IPS DF 6.9 (cell line): ENCODE measurements around the gene DPP7.
A peak's percentile ranks its signal among the peaks of the same experiment; 100 is the strongest.

Experiments used
- DNase-seq: peaks from one replicate; pipeline ENCODE4 v3.0.0-alpha.2; 2013; ENCODE audit warnings: low read depth, low spot score
- H3K27ac ChIP-seq: one replicate; pipeline ENCODE4 v1.5.1; 2013; ENCODE audit warnings: low read length, control low read depth
- H3K27me3 ChIP-seq: 2 replicates; pipeline ENCODE4 v1.6.1; 2013; ENCODE audit warnings: mild to moderate bottlenecking, low read length; ENCODE audit not compliant: control insufficient read depth, insufficient read depth
- H3K36me3 ChIP-seq: 2 replicates; pipeline ENCODE4 v1.6.1; 2013; ENCODE audit warnings: low read length; ENCODE audit not compliant: control insufficient read depth, insufficient read depth
- H3K4me1 ChIP-seq: 2 replicates; pipeline ENCODE4 v1.6.1; 2013; ENCODE audit warnings: low read length; ENCODE audit not compliant: control insufficient read depth, insufficient read depth
- H3K4me3 ChIP-seq: 2 replicates; pipeline ENCODE4 v1.5.1; 2013; ENCODE audit warnings: mild to moderate bottlenecking, low read length
- H3K9me3 ChIP-seq: 2 replicates; pipeline ENCODE4 v1.6.1; 2013; ENCODE audit warnings: low read length, inconsistent platforms; ENCODE audit not compliant: control insufficient read depth, insufficient read depth
- WGBS: extraction: QIAGEN DNeasy Blood & Tissue Kit; methylation state at CpG from one replicate; pipeline ENCODE4 v1.1.7; 2013; ENCODE audit warnings: mixed read lengths, missing lambda C conversion rate; ENCODE audit not compliant: insufficient read length, insufficient coverage; 5-methylcytosine and 5-hydroxymethylcytosine counted together

The DPP7 gene

GRCh38 chr9:137097761-137098462 lies 16.6 kb downstream of the DPP7 start:
- DNase-seq: no peak
- Histone ChIP-seq H3K27ac (no peak overlapping the region), H3K4me3 (no peak overlapping the region), H3K36me3 (peaks cover 34% of the 10 kb centered on the region), H3K4me1 (no peaks in the 10 kb centered on the region), H3K27me3 (no peaks in the 10 kb centered on the region), H3K9me3 (no peaks in the 10 kb centered on the region)
- WGBS: no CpG with 5 or more reads among the region's 20 CpGs

- H3K27me3 ChIP-seq: no peaks in the 10 kb centered on the region
- H3K9me3 ChIP-seq: no peaks in the 10 kb centered on the region
- peaks cover 24% of the 10 kb centered on the region for H3K36me3 ChIP-seq
- H3K4me1 ChIP-seq: no peaks in the 10 kb centered on the region
- H3K27ac ChIP-seq: no peak overlapping the region
- no peak for DNase-seq
- no CpG with 5 or more reads among the region's 31 CpGs for WGBS
- H3K4me3 ChIP-seq: no peak overlapping the region
These were observed 17.6 kb downstream of the DPP7 start for GRCh38 chr9:137096785-137097546.

- WGBS: no CpG with 5 or more reads among the region's 30 CpGs
- Histone ChIP-seq H3K27ac (no peak overlapping the region), H3K36me3 (peaks cover 16% of the 10 kb centered on the region), H3K4me3 (no peak overlapping the region), H3K4me1 (no peaks in the 10 kb centered on the region), H3K9me3 (no peaks in the 10 kb centered on the region), H3K27me3 (no peaks in the 10 kb centered on the region)
- DNase-seq: no peak
These were observed 18.6 kb downstream of the DPP7 start for GRCh38 chr9:137095664-137096517.

- Histone ChIP-seq H3K27me3 (no peaks in the 10 kb centered on the region), H3K4me3 (no peak overlapping the region), H3K9me3 (no peaks in the 10 kb centered on the region), H3K4me1 (no peaks in the 10 kb centered on the region; the same call in 1 of the 2 replicates), H3K36me3 (0 out of 2 replicates have a peak, but pooled peaks cover 3% of the 10 kb centered on the region), H3K27ac (no peak overlapping the region)
- WGBS: no CpG with 5 or more reads among the region's 11 CpGs
- no peak for DNase-seq
These were observed 25.1 kb downstream of the DPP7 start for GRCh38 chr9:137089232-137089947.

GRCh38 chr9:137088121-137088520 lies 26.4 kb downstream of the DPP7 start:
- no peak overlapping the region for H3K27ac ChIP-seq
- 0 out of 2 replicates have a peak, but pooled peaks cover 3% of the 10 kb centered on the region for H3K36me3 ChIP-seq
- H3K4me3 ChIP-seq: no peak overlapping the region
- no peak for DNase-seq
- no CpG with 5 or more reads among the region's 5 CpGs for WGBS
- no peaks in the 10 kb centered on the region for H3K27me3 ChIP-seq
- H3K9me3 ChIP-seq: no peaks in the 10 kb centered on the region
- H3K4me1 ChIP-seq: no peaks in the 10 kb centered on the region; the same call in 1 of the 2 replicates

- no peak overlapping the region for H3K27ac ChIP-seq
- no peak for DNase-seq
- no CpG with 5 or more reads among the region's 22 CpGs for WGBS
These were observed 27.1 kb downstream of the DPP7 start for GRCh38 chr9:137087409-137087925.

GRCh38 chr9:137086531-137087408 lies 27.8 kb downstream of the DPP7 start, which contains the start of gene MAN1B1:
TSS of gene MAN1B1 (plus strand) at chr9:137086985. CDS start at chr9:137087000, 15 bp downstream.
- no CpG with 5 or more reads among the region's 101 CpGs for WGBS
- Histone ChIP-seq H3K36me3 (0 out of 2 replicates have a peak, but pooled peaks cover 3% of the 10 kb centered on the region), H3K4me1 (no peaks in the 10 kb centered on the region; the same call in 1 of the 2 replicates)

More at GRCh38 chr9:137087409-137087925, 27.1 kb downstream of the DPP7 start:
- H3K36me3 ChIP-seq: 0 out of 2 replicates have a peak, but pooled peaks cover 3% of the 10 kb centered on the region
- peak overlapping the region; percentile 51; the same call in 1 of the 2 replicates for H3K4me3 ChIP-seq
- no peaks in the 10 kb centered on the region for H3K27me3 ChIP-seq
- no peaks in the 10 kb centered on the region for H3K9me3 ChIP-seq
- H3K4me1 ChIP-seq: no peaks in the 10 kb centered on the region; the same call in 1 of the 2 replicates

GRCh38 chr9:137085920-137086530 lies 28.5 kb downstream of the DPP7 start:
- no peaks in the 10 kb centered on the region; the same call in 1 of the 2 replicates for H3K4me1 ChIP-seq
- WGBS: no CpG with 5 or more reads among the region's 58 CpGs
- no peak overlapping the region for H3K27ac ChIP-seq

More at GRCh38 chr9:137086531-137087408, 27.8 kb downstream of the DPP7 start, which contains the start of gene MAN1B1:
- peak; percentile 99 for DNase-seq
- H3K9me3 ChIP-seq: no peaks in the 10 kb centered on the region
- peak within 1 kb of the TSS; percentile 51; the same call in 1 of the 2 replicates for H3K4me3 ChIP-seq
- H3K27me3 ChIP-seq: no peaks in the 10 kb centered on the region
- H3K27ac ChIP-seq: no peak within 1 kb of the TSS

More at GRCh38 chr9:137085920-137086530, 28.5 kb downstream of the DPP7 start:
- Histone ChIP-seq H3K36me3 (0 out of 2 replicates have a peak, but pooled peaks cover under 1% of the 10 kb centered on the region), H3K9me3 (no peaks in the 10 kb centered on the region), H3K4me3 (peak overlapping the region; percentile 44; the same call in 1 of the 2 replicates), H3K27me3 (no peaks in the 10 kb centered on the region)
- DNase-seq: no peak
